Measurements from ENCODE around the gene EFL1. TPM values are rescaled to one million over a fixed set of nuclear protein-coding genes. Genes with fewer than 3 reads are reported as not detected.

The EFL1 gene
- total RNA-seq, 2 experiments from 2014 or later: 25.1 to 25.7 TPM

DNA sequence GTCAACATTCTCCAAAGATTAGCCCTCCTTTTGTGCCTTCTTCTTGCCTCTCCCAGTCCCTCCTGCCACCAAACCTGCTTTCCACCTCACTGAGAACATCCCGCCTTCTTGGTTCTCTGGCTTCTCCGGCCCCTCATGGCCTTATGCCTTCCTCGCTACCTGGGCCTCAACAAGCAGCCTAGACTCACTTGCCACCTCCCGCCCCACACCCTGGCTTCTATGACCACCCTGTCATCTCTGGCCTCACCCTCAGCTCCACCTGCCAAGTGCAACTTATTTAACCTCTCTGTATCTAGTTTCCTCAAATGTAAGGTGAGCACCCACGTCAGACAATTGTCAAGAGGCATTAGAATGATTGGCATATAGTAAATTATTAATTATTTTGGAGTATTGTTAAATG, 147.9 kb downstream of the EFL1 start:
- no peaks in the 10 kb centered on the region for H3K4me1 ChIP-seq (ENCODE audit: insufficient read depth, low read length, poor library complexity, severe bottlenecking)
- H4K20me1 ChIP-seq (ENCODE audit: insufficient read depth, low read length): no peaks in the 10 kb centered on the region
- intact Hi-C loops (cut with micrococcal nuclease; ENCODE audit: unreplicated experiment): no loop called here
- H2AFZ ChIP-seq (ENCODE audit: low read length): no peak overlapping the region
- no peaks in the 10 kb centered on the region for H3K9me3 ChIP-seq (ENCODE audit: low read length)
- H3K4me3 ChIP-seq (ENCODE audit: low read depth, low read length, poor library complexity, severe bottlenecking): no peak overlapping the region
- H3K36me3 ChIP-seq (ENCODE audit: insufficient read depth, low read length): no peaks in the 10 kb centered on the region
- no TSS peak for BruUV-seq (replicated peaks)
- H3K79me2 ChIP-seq (ENCODE audit: insufficient read depth, low read depth, low read length): no peaks in the 10 kb centered on the region
- no peak overlapping the region for H3K27ac ChIP-seq (ENCODE audit: low read depth, low read length, poor library complexity, severe bottlenecking)
- no peaks in the 10 kb centered on the region for H3K9me2 ChIP-seq (ENCODE audit: insufficient read depth, low read length)
- CTCF ChIA-PET (ENCODE audit: unreplicated experiment): no interaction called here
- POLR2A ChIA-PET: no interaction called here
- no peak overlapping the region for H3K4me2 ChIP-seq (ENCODE audit: low read length)
- no peak for DNase-seq (ENCODE audit: low spot score)
- TF ChIP-seq, protein P1, sequence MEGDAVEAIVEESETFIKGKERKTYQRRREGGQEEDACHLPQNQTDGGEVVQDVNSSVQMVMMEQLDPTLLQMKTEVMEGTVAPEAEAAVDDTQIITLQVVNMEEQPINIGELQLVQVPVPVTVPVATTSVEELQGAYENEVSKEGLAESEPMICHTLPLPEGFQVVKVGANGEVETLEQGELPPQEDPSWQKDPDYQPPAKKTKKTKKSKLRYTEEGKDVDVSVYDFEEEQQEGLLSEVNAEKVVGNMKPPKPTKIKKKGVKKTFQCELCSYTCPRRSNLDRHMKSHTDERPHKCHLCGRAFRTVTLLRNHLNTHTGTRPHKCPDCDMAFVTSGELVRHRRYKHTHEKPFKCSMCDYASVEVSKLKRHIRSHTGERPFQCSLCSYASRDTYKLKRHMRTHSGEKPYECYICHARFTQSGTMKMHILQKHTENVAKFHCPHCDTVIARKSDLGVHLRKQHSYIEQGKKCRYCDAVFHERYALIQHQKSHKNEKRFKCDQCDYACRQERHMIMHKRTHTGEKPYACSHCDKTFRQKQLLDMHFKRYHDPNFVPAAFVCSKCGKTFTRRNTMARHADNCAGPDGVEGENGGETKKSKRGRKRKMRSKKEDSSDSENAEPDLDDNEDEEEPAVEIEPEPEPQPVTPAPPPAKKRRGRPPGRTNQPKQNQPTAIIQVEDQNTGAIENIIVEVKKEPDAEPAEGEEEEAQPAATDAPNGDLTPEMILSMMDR (conservative IDR thresholded peaks at IDR 0.05; ENCODE audit: low read length): no peak
- TF ChIP-seq EZH2phosphoT487 (IDR thresholded peaks at IDR 0.05; ENCODE audit: borderline replicate concordance, low read depth, low read length): no peak

DNA sequence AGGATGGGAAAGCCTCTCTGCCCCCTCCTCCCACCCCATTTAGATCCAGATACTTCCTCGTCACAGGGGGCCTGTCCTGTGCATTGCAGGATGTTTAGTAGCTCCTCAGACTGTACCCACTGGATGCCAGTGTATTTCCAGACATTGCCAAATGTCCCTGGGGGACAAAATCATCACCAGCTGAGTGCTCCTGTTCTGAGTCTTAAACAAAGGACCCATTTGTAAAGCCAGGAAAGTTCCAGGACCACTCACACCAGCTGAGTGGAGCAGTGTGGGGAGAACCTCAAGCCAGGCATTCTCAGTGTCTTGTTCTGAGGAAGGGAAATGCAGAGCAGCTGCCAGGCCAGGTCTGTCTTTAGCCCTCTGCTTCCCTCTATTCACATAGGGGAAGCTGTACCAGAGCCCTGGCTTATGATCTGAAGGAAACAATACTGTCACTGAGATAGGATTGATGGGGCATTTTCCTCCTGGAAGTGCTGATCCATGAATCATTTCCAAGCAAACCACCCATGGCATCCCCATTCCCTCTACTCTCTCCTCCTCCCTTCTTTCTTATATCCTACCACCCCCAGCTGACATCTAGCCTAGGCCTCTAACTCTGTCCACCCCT, 149.3 kb downstream of the EFL1 start:
- DNase-seq (ENCODE audit: low spot score): no peak
- Histone ChIP-seq H3K36me3 (ENCODE audit: insufficient read depth, low read length) (no peaks in the 10 kb centered on the region), H3K27ac (ENCODE audit: low read depth, low read length, poor library complexity, severe bottlenecking) (no peak overlapping the region), H3K4me3 (ENCODE audit: low read depth, low read length, poor library complexity, severe bottlenecking) (no peak overlapping the region), H3K4me1 (ENCODE audit: insufficient read depth, low read length, poor library complexity, severe bottlenecking) (no peaks in the 10 kb centered on the region), H3K9me2 (ENCODE audit: insufficient read depth, low read length) (no peaks in the 10 kb centered on the region), H3K9me3 (ENCODE audit: low read length) (no peaks in the 10 kb centered on the region), H2AFZ (ENCODE audit: low read length) (no peak overlapping the region), H3K4me2 (ENCODE audit: low read length) (no peak overlapping the region), H3K79me2 (ENCODE audit: insufficient read depth, low read depth, low read length) (no peaks in the 10 kb centered on the region), H4K20me1 (ENCODE audit: insufficient read depth, low read length) (no peaks in the 10 kb centered on the region)
- no TSS peak for BruUV-seq (replicated peaks)
- TF ChIP-seq, protein P1 (conservative IDR thresholded peaks at IDR 0.05; ENCODE audit: low read length): no peak
- no peak for TF ChIP-seq EZH2phosphoT487 (IDR thresholded peaks at IDR 0.05; ENCODE audit: borderline replicate concordance, low read depth, low read length)
- CTCF ChIA-PET (ENCODE audit: unreplicated experiment): no interaction called here
- intact Hi-C loops (cut with micrococcal nuclease; ENCODE audit: unreplicated experiment): no loop called here
- POLR2A ChIA-PET: interaction anchor here (0.6 kb wide), 1 partner anchor 20 kb away, joined by 3 read pairs; no protein-coding TSS in a partner anchor

DNA sequence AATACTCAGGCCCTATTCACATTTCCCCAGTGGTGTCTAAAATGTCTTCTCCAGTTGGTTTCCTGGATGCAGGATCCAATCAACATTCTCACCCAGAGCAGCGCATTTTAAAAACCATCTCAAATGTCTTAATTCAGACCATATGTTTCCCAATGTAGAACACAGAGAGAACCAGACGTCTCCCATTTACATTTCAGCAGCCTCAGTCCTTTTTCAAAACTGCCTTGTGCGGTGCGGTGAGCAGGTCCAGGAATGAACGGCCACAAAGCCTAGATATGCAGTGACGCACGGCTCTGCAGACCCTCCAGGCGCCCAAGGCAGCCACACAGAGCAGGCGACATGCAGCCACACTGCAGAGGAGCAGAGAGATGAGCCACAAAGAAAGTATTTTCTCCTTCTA, 150.6 kb downstream of the EFL1 start:
- no peak for DNase-seq (ENCODE audit: low spot score)
- POLR2A ChIA-PET: no interaction called here
- intact Hi-C loops (cut with micrococcal nuclease; ENCODE audit: unreplicated experiment): no loop called here
- H3K4me2 ChIP-seq (ENCODE audit: low read length): no peak overlapping the region
- H3K4me3 ChIP-seq (ENCODE audit: low read depth, low read length, poor library complexity, severe bottlenecking): no peak overlapping the region
- H3K36me3 ChIP-seq (ENCODE audit: insufficient read depth, low read length): no peaks in the 10 kb centered on the region
- H2AFZ ChIP-seq (ENCODE audit: low read length): no peak overlapping the region
- no peaks in the 10 kb centered on the region for H3K9me2 ChIP-seq (ENCODE audit: insufficient read depth, low read length)
- no TSS peak for BruUV-seq (replicated peaks)
- H3K27ac ChIP-seq (ENCODE audit: low read depth, low read length, poor library complexity, severe bottlenecking): no peak overlapping the region
- TF ChIP-seq EZH2phosphoT487 (IDR thresholded peaks at IDR 0.05; ENCODE audit: borderline replicate concordance, low read depth, low read length): no peak
- TF ChIP-seq, protein P1 (conservative IDR thresholded peaks at IDR 0.05; ENCODE audit: low read length): no peak
- CTCF ChIA-PET (ENCODE audit: unreplicated experiment): no interaction called here
- no peaks in the 10 kb centered on the region for H4K20me1 ChIP-seq (ENCODE audit: insufficient read depth, low read length)
- H3K9me3 ChIP-seq (ENCODE audit: low read length): no peaks in the 10 kb centered on the region
- H3K79me2 ChIP-seq (ENCODE audit: insufficient read depth, low read depth, low read length): no peaks in the 10 kb centered on the region
- H3K4me1 ChIP-seq (ENCODE audit: insufficient read depth, low read length, poor library complexity, severe bottlenecking): no peaks in the 10 kb centered on the region

Data from OCI-LY7 (cell line).